Tibial nerve (tissue), 4 donors: ENCODE measurements around the gene ALPK3. TPM values are rescaled to one million over a fixed set of nuclear protein-coding genes. Genes with fewer than 3 reads are reported as not detected.

Experiments used
- DNase-seq, 2 donors: peaks; one replicate each; pipeline ENCODE4 v3.0.0-alpha.2; 2019; ENCODE audit warnings: low spot score in 2 of 2
- H3K27ac ChIP-seq, 4 donors: fragments of 200-600 bp; sonication (generic) in 3 of 4; one replicate each; pipeline ENCODE4 v1.5.1; 2017 to 2019; ENCODE audit warnings: mild to moderate bottlenecking in 1 of 4
- H3K27me3 ChIP-seq, 2 donors: fragments of 200-600 bp; sonication (generic) in 1 of 2; one replicate each; pipeline versions ENCODE4 v1.5.1 to v1.6.0; 2017 to 2019
- H3K36me3 ChIP-seq, 3 donors: fragments of 200-600 bp; sonication (generic); one replicate each; pipeline ENCODE4 v1.5.1; 2018 to 2019
- H3K4me1 ChIP-seq, 4 donors: fragments of 200-600 bp; sonication (generic) in 3 of 4; one replicate each; pipeline ENCODE4 v1.5.1; 2017 to 2019
- H3K4me3 ChIP-seq, 4 donors: fragments of 200-600 bp; sonication (generic) in 3 of 4; one replicate each; pipeline ENCODE4 v1.5.1; 2017 to 2019; ENCODE audit warnings: mild to moderate bottlenecking in 1 of 4, moderate library complexity in 1 of 4
- H3K9me3 ChIP-seq, 4 donors: fragments of 200-600 bp; sonication (generic) in 3 of 4; one replicate each; pipeline ENCODE4 v1.5.1; 2017 to 2019
- CTCF ChIP-seq, 5 experiments: fragments of 200-600 bp in 3 of 5; fragments of 450-650 bp in 2 of 5; sonication (generic) in 3 of 5; IDR thresholded peaks; one replicate each; pipeline ENCODE4 v1.5.1; 2016 to 2019; ENCODE audit warnings: antibody characterized with exemption in 5 of 5, mild to moderate bottlenecking in 3 of 5, moderate library complexity in 2 of 5
- EP300 ChIP-seq, 2 donors: sonication (generic); formaldehyde crosslinking; IDR thresholded peaks; one replicate each; pipeline ENCODE4 v1.6.1; 2017; ENCODE audit warnings: antibody characterized with exemption in 2 of 2, mild to moderate bottlenecking in 1 of 2
- POLR2A ChIP-seq, 2 donors: fragments of 450-650 bp; IDR thresholded peaks; one replicate each; pipeline ENCODE4 v1.6.1; 2017; ENCODE audit warnings: antibody characterized with exemption in 2 of 2, mild to moderate bottlenecking in 2 of 2, moderate library complexity in 2 of 2
- WGBS, 2 donors: methylation state at CpG; one replicate each; pipeline ENCODE4 v1.1.5; 2018; 5-methylcytosine and 5-hydroxymethylcytosine counted together
- total RNA-seq, 4 donors: library from RNA; depleted of rRNA; stranded (reverse); fragments of >200 nt; gene quantifications; one replicate each; pipeline ENCODE4 v1.1.0, GENCODE V29; 2016

ALPK3 gene
- total RNA-seq, 4 donors from 2014 or later, result 2.4 to 7.1 (median 4.7) TPM

DNA sequence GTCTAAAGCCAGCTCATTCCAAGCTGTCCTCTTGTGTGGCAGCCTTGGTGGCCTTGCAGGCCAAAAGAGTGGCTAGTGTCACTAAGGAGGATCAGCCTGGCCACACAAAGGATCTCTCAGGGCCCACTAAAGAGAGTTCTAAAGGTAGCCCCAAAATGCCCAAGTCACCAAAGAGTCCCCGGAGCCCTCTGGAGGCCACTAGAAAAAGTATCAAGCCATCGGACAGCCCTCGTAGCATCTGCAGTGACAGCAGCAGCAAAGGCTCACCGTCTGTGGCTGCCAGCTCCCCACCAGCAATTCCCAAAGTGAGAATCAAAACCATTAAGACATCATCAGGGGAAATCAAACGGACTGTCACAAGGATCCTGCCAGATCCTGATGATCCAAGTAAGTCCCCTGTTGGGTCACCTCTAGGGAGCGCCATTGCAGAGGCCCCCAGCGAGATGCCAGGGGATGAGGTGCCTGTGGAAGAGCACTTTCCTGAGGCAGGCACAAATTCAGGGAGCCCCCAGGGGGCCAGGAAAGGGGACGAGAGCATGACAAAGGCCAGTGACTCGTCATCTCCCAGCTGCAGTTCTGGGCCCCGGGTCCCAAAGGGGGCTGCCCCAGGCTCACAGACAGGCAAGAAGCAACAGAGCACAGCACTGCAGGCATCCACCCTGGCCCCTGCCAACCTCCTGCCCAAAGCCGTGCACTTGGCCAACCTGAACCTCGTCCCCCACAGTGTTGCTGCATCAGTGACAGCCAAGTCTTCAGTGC, 33.5 kb upstream of the ALPK3 start:
- WGBS, 2 donors, result 82 to 88% methylated on average over 6 to 11 of the region's 12 CpGs
- peaks cover 0 to 58% (median 18%) of the 10 kb centered on the region in 3 donors for H3K36me3 ChIP-seq
- TF ChIP-seq EP300 (IDR thresholded peaks at IDR 0.05) (no peak), CTCF (IDR thresholded peaks at IDR 0.05) (no peak), POLR2A (IDR thresholded peaks at IDR 0.05) (no peak)

DNA sequence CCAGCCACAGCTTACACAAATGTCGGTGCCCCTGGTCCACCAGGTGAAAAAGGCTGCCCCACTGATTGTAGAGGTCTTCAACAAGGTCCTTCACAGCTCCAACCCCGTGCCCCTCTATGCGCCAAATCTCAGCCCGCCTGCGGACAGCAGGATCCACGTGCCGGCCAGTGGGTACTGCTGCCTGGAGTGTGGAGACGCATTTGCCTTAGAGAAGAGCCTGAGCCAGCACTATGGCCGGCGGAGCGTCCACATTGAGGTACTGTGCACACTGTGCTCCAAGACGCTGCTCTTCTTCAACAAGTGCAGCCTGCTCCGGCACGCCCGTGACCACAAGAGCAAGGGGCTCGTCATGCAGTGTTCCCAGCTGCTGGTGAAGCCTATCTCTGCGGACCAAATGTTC, 32.9 kb upstream of the ALPK3 start:
- Histone ChIP-seq H3K27me3 (no peaks in the 10 kb centered on the region), H3K4me3 (no peak overlapping the region), H3K4me1 (peaks cover 0 to 39% (median 13%) of the 10 kb centered on the region in 4 donors), H3K27ac (no peak overlapping the region), H3K36me3 (peaks cover 0 to 58% (median 18%) of the 10 kb centered on the region in 3 donors), H3K9me3 (no peaks in the 10 kb centered on the region)
- WGBS, 2 donors, result 91 to 96% methylated on average over 13 to 17 of the region's 17 CpGs
- no peak for TF ChIP-seq POLR2A (IDR thresholded peaks at IDR 0.05)
- TF ChIP-seq CTCF (IDR thresholded peaks at IDR 0.05), result no peak
- no peak for TF ChIP-seq EP300 (IDR thresholded peaks at IDR 0.05)
- DNase-seq, result no peak

More for the DNA sequence above, 33.5 kb upstream of the ALPK3 start:
- H3K4me3 ChIP-seq, result no peak overlapping the region
- no peaks in the 10 kb centered on the region for H3K9me3 ChIP-seq
- no peaks in the 10 kb centered on the region for H3K27me3 ChIP-seq
- peaks cover 0 to 44% (median 16%) of the 10 kb centered on the region in 4 donors for H3K4me1 ChIP-seq
- DNase-seq, result no peak
- no peak overlapping the region for H3K27ac ChIP-seq

GRCh38 chr15:84785053-84785452, 32.1 kb upstream of the ALPK3 start:
- no peak overlapping the region for H3K4me3 ChIP-seq
- no peak overlapping the region for H3K27ac ChIP-seq
- peaks cover 0 to 40% (median 9%) of the 10 kb centered on the region in 4 donors for H3K4me1 ChIP-seq
- no peaks in the 10 kb centered on the region for H3K27me3 ChIP-seq
- no peak for TF ChIP-seq POLR2A (IDR thresholded peaks at IDR 0.05)
- TF ChIP-seq CTCF (IDR thresholded peaks at IDR 0.05), result no peak
- TF ChIP-seq EP300 (IDR thresholded peaks at IDR 0.05), result no peak
- no peak for DNase-seq
- 78 to 85% methylated on average over 5 of the region's 5 CpGs for WGBS, 2 donors
- no peaks in the 10 kb centered on the region for H3K9me3 ChIP-seq
- peaks cover 0 to 58% (median 18%) of the 10 kb centered on the region in 3 donors for H3K36me3 ChIP-seq

DNA sequence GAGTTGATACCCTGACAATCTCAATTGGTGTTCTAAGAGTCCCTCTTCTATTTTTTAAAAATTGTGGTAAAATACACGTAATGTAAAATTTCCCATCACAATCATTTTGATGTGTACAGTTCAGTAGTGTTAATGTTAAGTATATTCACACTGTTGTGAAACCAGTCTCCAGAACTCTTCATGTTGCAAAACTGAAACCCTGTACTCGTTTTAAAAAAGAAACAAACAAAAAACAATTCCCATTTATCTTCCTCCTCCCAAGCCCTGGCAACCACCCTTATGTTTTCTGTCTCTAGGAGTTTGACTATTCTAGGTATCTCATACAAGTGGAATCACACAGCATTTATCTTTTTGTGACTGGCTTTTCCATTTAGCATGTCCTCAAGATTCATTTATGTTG, 28.7 kb upstream of the ALPK3 start:
- Histone ChIP-seq H3K4me1 (peaks cover 0 to 44% (median 9%) of the 10 kb centered on the region in 4 donors), H3K4me3 (no peak overlapping the region), H3K27me3 (no peaks in the 10 kb centered on the region), H3K9me3 (no peaks in the 10 kb centered on the region), H3K27ac (no peak overlapping the region), H3K36me3 (peaks cover 0 to 71% (median 23%) of the 10 kb centered on the region in 3 donors)
- DNase-seq, result no peak
- TF ChIP-seq EP300 (IDR thresholded peaks at IDR 0.05) (no peak), CTCF (IDR thresholded peaks at IDR 0.05) (no peak), POLR2A (IDR thresholded peaks at IDR 0.05) (no peak)
- 52 to 58% methylated on average over 2 of the region's 2 CpGs for WGBS, 2 donors

DNA sequence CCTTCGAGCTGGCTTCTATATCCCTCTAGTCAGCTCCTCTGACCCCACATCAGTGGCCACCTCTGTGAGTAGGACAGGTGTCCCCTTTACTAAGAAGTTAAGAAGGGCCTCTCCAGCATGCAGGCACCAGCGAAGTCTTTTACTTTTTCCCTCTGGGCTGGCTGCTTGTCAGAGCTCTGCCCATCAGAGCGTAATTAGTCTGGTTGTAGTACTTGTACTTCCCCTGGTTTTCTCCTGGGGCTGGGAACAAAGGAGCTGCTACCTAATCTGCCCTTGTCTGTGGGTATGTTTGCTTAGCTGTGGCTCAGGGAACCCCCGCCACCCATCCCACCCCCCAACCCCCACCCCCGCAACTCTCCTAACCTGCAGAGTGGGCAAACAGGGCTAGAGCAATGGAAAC, 27.4 kb upstream of the ALPK3 start:
- H3K27me3 ChIP-seq, result no peaks in the 10 kb centered on the region
- peaks cover 0 to 44% (median 9%) of the 10 kb centered on the region in 4 donors for H3K4me1 ChIP-seq
- no peak overlapping the region for H3K27ac ChIP-seq
- H3K36me3 ChIP-seq, result peaks cover 0 to 71% (median 11%) of the 10 kb centered on the region in 3 donors
- TF ChIP-seq CTCF (IDR thresholded peaks at IDR 0.05) (no peak), EP300 (IDR thresholded peaks at IDR 0.05) (no peak)
- no peak for DNase-seq
- H3K4me3 ChIP-seq, result no peak overlapping the region
- 94 to 97% methylated on average over 5 of the region's 5 CpGs for WGBS, 2 donors
- no peaks in the 10 kb centered on the region for H3K9me3 ChIP-seq
